ENCODE measurements around the gene ZNF227. TPM values are rescaled to one million over a fixed set of nuclear protein-coding genes. Genes with fewer than 3 reads are reported as not detected.
"Not testable (repeated sequence)": the region's sequence is repeated elsewhere in the genome, so short reads cannot be mapped to it uniquely, and the experiment has no call there.

The ZNF227 gene
- total and polyA plus RNA-seq, 5 experiments from 2014 or later = 9.0 to 57.4 (median 12.9) TPM

GRCh38 chr19:44202974-44203373, 9.4 kb upstream of the ZNF227 start:
- no peak overlapping the region for H3K4me3 Mint-ChIP-seq
- H3K9me3 Mint-ChIP-seq = peaks cover 9 to 62% (median 30%) of the 10 kb centered on the region in 9 donors
- no peak for ATAC-seq
- H3K27me3 Mint-ChIP-seq = peaks cover 10 to 25% (median 14%) of the 10 kb centered on the region in 5 donors
- H3K36me3 Mint-ChIP-seq = peaks cover 2 to 31% (median 17%) of the 10 kb centered on the region in 3 donors
- POLR2A ChIA-PET = no interaction called here
- no peak overlapping the region for H3K27ac Mint-ChIP-seq
- DNase-seq = no peak
- peaks cover 3 to 11% (median 8%) of the 10 kb centered on the region in 4 donors for H3K4me1 Mint-ChIP-seq

GRCh38 chr19:44203877-44204276, 8.5 kb upstream of the ZNF227 start:
- Mint-ChIP-seq H3K4me1 (peaks cover 3 to 12% (median 10%) of the 10 kb centered on the region in 4 donors), H3K27me3 (peaks cover 10 to 25% (median 14%) of the 10 kb centered on the region in 5 donors), H3K9me3 (peaks cover 9 to 55% (median 34%) of the 10 kb centered on the region in 9 donors), H3K36me3 (peaks cover 0 to 29% (median 17%) of the 10 kb centered on the region in 3 donors)
- POLR2A ChIA-PET, DNase-seq, H3K4me3 Mint-ChIP-seq, H3K27ac Mint-ChIP-seq, ATAC-seq: not testable (repeated sequence)

- POLR2A ChIA-PET = no interaction called here
- DNase-seq (no peak), ATAC-seq (no peak)
- Mint-ChIP-seq H3K4me1 (peaks cover 3 to 12% (median 10%) of the 10 kb centered on the region in 4 donors), H3K9me3 (peaks cover 9 to 53% (median 34%) of the 10 kb centered on the region in 9 donors), H3K4me3 (no peak overlapping the region), H3K27me3 (peaks cover 10 to 25% (median 12%) of the 10 kb centered on the region in 5 donors), H3K36me3 (peaks cover 0 to 26% (median 17%) of the 10 kb centered on the region in 3 donors), H3K27ac (no peak overlapping the region)
Observed at GRCh38 chr19:44204772-44205171, 7.6 kb upstream of the ZNF227 start.

- peaks cover 0 to 19% (median 12%) of the 10 kb centered on the region in 3 donors for H3K36me3 Mint-ChIP-seq
- H3K9me3 Mint-ChIP-seq = peaks cover 8 to 40% (median 30%) of the 10 kb centered on the region in 9 donors
- H3K27me3 Mint-ChIP-seq = peaks cover 6 to 16% (median 9%) of the 10 kb centered on the region in 5 donors
- peak overlapping the region; percentile 76 to 96 (median 89) for H3K27ac Mint-ChIP-seq
- peaks cover 3 to 12% (median 10%) of the 10 kb centered on the region in 4 donors for H3K4me1 Mint-ChIP-seq
- DNase-seq (peak; percentile 53 to 88 (median 73)), ATAC-seq (peak; percentile 90)
- POLR2A ChIA-PET = interaction anchor here (0.7 to 1.6 kb wide), 7 partner anchors 9 to 293 kb away, joined by 3 to 8 read pairs (median 3); partner anchors contain the start of genes ZNF180, ZNF221, ZNF226 and ZNF235
- peak overlapping the region; percentile 86 to 96 (median 90) for H3K4me3 Mint-ChIP-seq
Observed at GRCh38 chr19:44207126-44207803, 5.1 kb upstream of the ZNF227 start.

- DNase-seq (no peak), ATAC-seq (no peak)
Observed at GRCh38 chr19:44212866-44213346, 574 bp downstream of the ZNF227 start.

GRCh38 chr19:44219926-44220325, 7.6 kb downstream of the ZNF227 start:
- H3K4me3 Mint-ChIP-seq, ATAC-seq, H3K27ac Mint-ChIP-seq, POLR2A ChIA-PET, H3K27me3 Mint-ChIP-seq, DNase-seq: not testable (repeated sequence)
- H3K4me1 Mint-ChIP-seq = peaks cover 6 to 27% (median 13%) of the 10 kb centered on the region in 4 donors
- H3K36me3 Mint-ChIP-seq = peaks cover 36 to 76% (median 75%) of the 10 kb centered on the region in 3 donors
- peaks cover 0 to 61% (median 7%) of the 10 kb centered on the region in 9 donors for H3K9me3 Mint-ChIP-seq

More at GRCh38 chr19:44212866-44213346, 574 bp downstream of the ZNF227 start:
- Mint-ChIP-seq H3K36me3 (peaks cover 12 to 37% (median 34%) of the 10 kb centered on the region in 3 donors), H3K4me1 (peaks cover 9 to 39% (median 28%) of the 10 kb centered on the region in 4 donors), H3K9me3 (peaks cover 0 to 23% (median 4%) of the 10 kb centered on the region in 9 donors), H3K27me3 (no peaks in the 10 kb centered on the region), H3K4me3 (peak overlapping the region; percentile 92 to 100 (median 96)), H3K27ac (peak overlapping the region; percentile 90 to 99 (median 96))
- POLR2A ChIA-PET = interaction anchor here (0.7 to 1.9 kb wide), 7 partner anchors 48 to 298 kb away, joined by 3 to 23 read pairs (median 3); partner anchors contain the start of genes ZNF180 and ZNF226

GRCh38 chr19:44220761-44221160, 8.4 kb downstream of the ZNF227 start:
- peaks cover 41 to 76% (median 76%) of the 10 kb centered on the region in 3 donors for H3K36me3 Mint-ChIP-seq
- POLR2A ChIA-PET, H3K27ac Mint-ChIP-seq, H3K27me3 Mint-ChIP-seq, ATAC-seq, H3K4me3 Mint-ChIP-seq, DNase-seq: not testable (repeated sequence)
- H3K9me3 Mint-ChIP-seq = peaks cover 0 to 62% (median 7%) of the 10 kb centered on the region in 9 donors
- H3K4me1 Mint-ChIP-seq = peaks cover 4 to 22% (median 10%) of the 10 kb centered on the region in 4 donors

- DNase-seq, POLR2A ChIA-PET, H3K4me3 Mint-ChIP-seq, H3K27me3 Mint-ChIP-seq, ATAC-seq, H3K27ac Mint-ChIP-seq: not testable (repeated sequence)
- Mint-ChIP-seq H3K36me3 (peaks cover 41 to 76% (median 76%) of the 10 kb centered on the region in 3 donors), H3K4me1 (peaks cover 4 to 19% (median 8%) of the 10 kb centered on the region in 4 donors), H3K9me3 (peaks cover 0 to 63% (median 7%) of the 10 kb centered on the region in 9 donors)
Observed at GRCh38 chr19:44221291-44221690, 9.0 kb downstream of the ZNF227 start.

- POLR2A ChIA-PET = interaction anchor here (1.1 kb wide), 1 partner anchor 12 kb away, joined by 3 read pairs; no protein-coding TSS in a partner anchor
- Mint-ChIP-seq H3K4me3 (peak overlapping the region in 1 of 10 donors; percentile 34), H3K27ac (peak overlapping the region in 1 of 10 donors; percentile 45), H3K27me3 (no peaks in the 10 kb centered on the region), H3K4me1 (peaks cover 0 to 4% (median under 1%) of the 10 kb centered on the region in 4 donors), H3K9me3 (peaks cover 8 to 89% (median 36%) of the 10 kb centered on the region in 9 donors), H3K36me3 (peaks cover 55 to 92% (median 91%) of the 10 kb centered on the region in 3 donors)
- no peak for DNase-seq
- no peak for ATAC-seq
Observed at GRCh38 chr19:44228318-44228717, 16.0 kb downstream of the ZNF227 start.

GRCh38 chr19:44232867-44233266, 20.5 kb downstream of the ZNF227 start:
- POLR2A ChIA-PET = no interaction called here
- no peak overlapping the region for H3K27ac Mint-ChIP-seq
- peaks cover 0 to 2% (median under 1%) of the 10 kb centered on the region in 4 donors for H3K4me1 Mint-ChIP-seq
- H3K9me3 Mint-ChIP-seq = peaks cover 27 to 96% (median 66%) of the 10 kb centered on the region in 9 donors
- DNase-seq (no peak), ATAC-seq (no peak)
- H3K4me3 Mint-ChIP-seq = no peak overlapping the region
- no peaks in the 10 kb centered on the region for H3K27me3 Mint-ChIP-seq
- peaks cover 74 to 98% (median 94%) of the 10 kb centered on the region in 3 donors for H3K36me3 Mint-ChIP-seq

GRCh38 chr19:44236384-44236783, 24.1 kb downstream of the ZNF227 start:
- peaks cover 63 to 82% (median 68%) of the 10 kb centered on the region in 3 donors for H3K36me3 Mint-ChIP-seq
- H3K9me3 Mint-ChIP-seq = peaks cover 18 to 100% (median 62%) of the 10 kb centered on the region in 9 donors
- POLR2A ChIA-PET = no interaction called here

GRCh38 chr19:44252332-44252731, 40.0 kb downstream of the ZNF227 start:
- H3K27ac Mint-ChIP-seq, ATAC-seq, POLR2A ChIA-PET, H3K4me1 Mint-ChIP-seq, DNase-seq, H3K27me3 Mint-ChIP-seq: not testable (repeated sequence)
- peaks cover 35 to 100% (median 74%) of the 10 kb centered on the region in 9 donors for H3K9me3 Mint-ChIP-seq
- H3K36me3 Mint-ChIP-seq = peaks cover 30 to 80% (median 79%) of the 10 kb centered on the region in 3 donors
- H3K4me3 Mint-ChIP-seq = peak overlapping the region in 1 of 10 donors; percentile 9

More at GRCh38 chr19:44236384-44236783, 24.1 kb downstream of the ZNF227 start:
- peak overlapping the region in 1 of 10 donors; percentile 36 for H3K4me3 Mint-ChIP-seq
- H3K4me1 Mint-ChIP-seq = no peaks in the 10 kb centered on the region
- ATAC-seq = no peak
- DNase-seq = no peak
- H3K27ac Mint-ChIP-seq = no peak overlapping the region
- H3K27me3 Mint-ChIP-seq = no peaks in the 10 kb centered on the region

Data from naive thymus-derived CD8-positive, alpha-beta T cell (primary cell).